Measurements from ENCODE around the gene OR13A1. TPM values are rescaled to one million over a fixed set of nuclear protein-coding genes. Genes with fewer than 3 reads are reported as not detected.
"Not testable (repeated sequence)": the region's sequence is repeated elsewhere in the genome, so short reads cannot be mapped to it uniquely, and the experiment has no call there.

The OR13A1 gene
- polyA plus RNA-seq, 4 donors, result 0.03 to 0.12 TPM; not detected in 2

GRCh38 chr10:45346652-45347335 lies 31.4 kb upstream of the OR13A1 start:
- H3K4me3 ChIP-seq (ENCODE audit: low read depth in 1 of 3, low read length in 3 of 3); H3K36me3 ChIP-seq (ENCODE audit: control insufficient read depth in 3 of 3, insufficient read depth in 2 of 3, low read depth in 1 of 3, low read length in 3 of 3); DNase-seq; FAIRE-seq; H3K27me3 ChIP-seq (ENCODE audit: control insufficient read depth in 3 of 3, insufficient read depth in 3 of 3, low read length in 3 of 3); H3K27ac ChIP-seq (ENCODE audit: low read depth in 1 of 3, low read length in 2 of 3); H3K4me1 ChIP-seq (ENCODE audit: control insufficient read depth in 3 of 3, insufficient read depth in 2 of 3, low read depth in 1 of 3, low read length in 2 of 3): not testable (repeated sequence)
- peaks cover 0 to 23% of the 10 kb centered on the region in 2 donors for H3K9me3 ChIP-seq (ENCODE audit: control insufficient read depth in 2 of 2, insufficient read depth in 1 of 2, low read depth in 1 of 2, low read length in 1 of 2)
- WGBS, 3 donors, result 89 to 93% (median 89%) methylated on average over 18 to 24 of the region's 24 CpGs

DNA sequence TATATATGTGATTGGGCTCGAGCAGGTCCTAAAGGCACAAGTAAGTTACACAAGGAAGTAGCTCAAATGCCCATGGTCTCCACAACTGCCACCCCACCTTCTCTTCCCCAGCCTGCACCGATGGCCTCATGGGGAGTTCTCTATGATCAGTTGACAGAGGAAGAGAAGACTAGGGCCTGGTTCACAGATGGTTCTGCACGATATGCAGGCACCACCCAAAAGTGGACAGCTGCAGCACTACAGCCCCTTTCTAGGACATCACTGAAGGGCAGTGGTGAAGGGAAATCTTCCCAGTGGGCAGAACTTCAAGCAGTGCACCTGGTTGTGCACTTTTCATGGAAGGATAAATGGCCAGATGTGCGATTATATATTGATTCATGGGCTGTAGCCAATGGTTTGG lies 25.0 kb upstream of the OR13A1 start:
- FAIRE-seq; H3K27me3 ChIP-seq (ENCODE audit: control insufficient read depth in 3 of 3, insufficient read depth in 3 of 3, low read length in 3 of 3); H3K27ac ChIP-seq (ENCODE audit: low read depth in 1 of 3, low read length in 2 of 3); H3K4me1 ChIP-seq (ENCODE audit: control insufficient read depth in 3 of 3, insufficient read depth in 2 of 3, low read depth in 1 of 3, low read length in 2 of 3); H3K4me3 ChIP-seq (ENCODE audit: low read depth in 1 of 3, low read length in 3 of 3); DNase-seq; H3K9me3 ChIP-seq (ENCODE audit: control insufficient read depth in 2 of 2, insufficient read depth in 1 of 2, low read depth in 1 of 2, low read length in 1 of 2); H3K36me3 ChIP-seq (ENCODE audit: control insufficient read depth in 3 of 3, insufficient read depth in 2 of 3, low read depth in 1 of 3, low read length in 3 of 3): not testable (repeated sequence)
- WGBS, 3 donors, result 66 to 84% (median 77%) methylated on average over 4 of the region's 4 CpGs

GRCh38 chr10:45339894-45340293 lies 24.5 kb upstream of the OR13A1 start:
- WGBS, 3 donors, result 83 to 91% (median 84%) methylated on average over 1 of the region's 1 CpG
- H3K4me1 ChIP-seq (ENCODE audit: control insufficient read depth in 3 of 3, insufficient read depth in 2 of 3, low read depth in 1 of 3, low read length in 2 of 3), result no peaks in the 10 kb centered on the region
- no peaks in the 10 kb centered on the region for H3K27me3 ChIP-seq (ENCODE audit: control insufficient read depth in 3 of 3, insufficient read depth in 3 of 3, low read length in 3 of 3)
- no peak for FAIRE-seq
- no peak overlapping the region for H3K4me3 ChIP-seq (ENCODE audit: low read depth in 1 of 3, low read length in 3 of 3)
- no peak overlapping the region for H3K27ac ChIP-seq (ENCODE audit: low read depth in 1 of 3, low read length in 2 of 3)
- DNase-seq, result no peak
- peaks cover 0 to 10% of the 10 kb centered on the region in 2 donors for H3K9me3 ChIP-seq (ENCODE audit: control insufficient read depth in 2 of 2, insufficient read depth in 1 of 2, low read depth in 1 of 2, low read length in 1 of 2)
- no peaks in the 10 kb centered on the region for H3K36me3 ChIP-seq (ENCODE audit: control insufficient read depth in 3 of 3, insufficient read depth in 2 of 3, low read depth in 1 of 3, low read length in 3 of 3)

GRCh38 chr10:45331824-45332223 lies 16.4 kb upstream of the OR13A1 start:
- DNase-seq; H3K27ac ChIP-seq (ENCODE audit: low read depth in 1 of 3, low read length in 2 of 3); FAIRE-seq; H3K36me3 ChIP-seq (ENCODE audit: control insufficient read depth in 3 of 3, insufficient read depth in 2 of 3, low read depth in 1 of 3, low read length in 3 of 3); H3K9me3 ChIP-seq (ENCODE audit: control insufficient read depth in 2 of 2, insufficient read depth in 1 of 2, low read depth in 1 of 2, low read length in 1 of 2); H3K27me3 ChIP-seq (ENCODE audit: control insufficient read depth in 3 of 3, insufficient read depth in 3 of 3, low read length in 3 of 3); H3K4me1 ChIP-seq (ENCODE audit: control insufficient read depth in 3 of 3, insufficient read depth in 2 of 3, low read depth in 1 of 3, low read length in 2 of 3); H3K4me3 ChIP-seq (ENCODE audit: low read depth in 1 of 3, low read length in 3 of 3): not testable (repeated sequence)
- WGBS, 3 donors, result 89 to 94% (median 93%) methylated on average over 3 of the region's 3 CpGs

DNA sequence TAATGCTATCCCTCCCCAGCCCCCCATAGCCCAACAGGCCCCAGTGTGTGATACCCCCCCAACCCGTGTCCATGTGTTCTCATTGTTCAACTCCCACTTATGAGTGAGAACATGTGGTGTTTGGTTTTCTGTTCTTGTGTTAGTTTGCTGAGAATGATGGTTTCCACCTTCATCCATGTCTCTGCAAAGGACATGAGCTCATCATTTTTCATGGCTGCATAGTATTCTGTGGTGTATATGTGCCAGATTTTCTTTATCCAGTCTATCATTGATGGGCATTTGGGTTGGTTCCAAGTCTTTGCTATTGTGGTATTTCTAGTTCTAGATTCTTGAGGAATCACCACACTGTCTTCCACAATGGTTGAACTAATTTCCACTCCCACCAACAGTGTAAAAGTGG lies 11.5 kb upstream of the OR13A1 start:
- not testable (repeated sequence) for FAIRE-seq; DNase-seq; H3K36me3 ChIP-seq (ENCODE audit: control insufficient read depth in 3 of 3, insufficient read depth in 2 of 3, low read depth in 1 of 3, low read length in 3 of 3); H3K27ac ChIP-seq (ENCODE audit: low read depth in 1 of 3, low read length in 2 of 3); H3K4me3 ChIP-seq (ENCODE audit: low read depth in 1 of 3, low read length in 3 of 3); H3K4me1 ChIP-seq (ENCODE audit: control insufficient read depth in 3 of 3, insufficient read depth in 2 of 3, low read depth in 1 of 3, low read length in 2 of 3); H3K9me3 ChIP-seq (ENCODE audit: control insufficient read depth in 2 of 2, insufficient read depth in 1 of 2, low read depth in 1 of 2, low read length in 1 of 2); H3K27me3 ChIP-seq (ENCODE audit: control insufficient read depth in 3 of 3, insufficient read depth in 3 of 3, low read length in 3 of 3)
- WGBS, 3 donors, result 88 to 95% (median 95%) methylated on average over 1 of the region's 1 CpG

- FAIRE-seq (no peak), DNase-seq (no peak)
- Histone ChIP-seq H3K9me3 (ENCODE audit: control insufficient read depth in 2 of 2, insufficient read depth in 1 of 2, low read depth in 1 of 2, low read length in 1 of 2) (no peaks in the 10 kb centered on the region), H3K4me1 (ENCODE audit: control insufficient read depth in 3 of 3, insufficient read depth in 2 of 3, low read depth in 1 of 3, low read length in 2 of 3) (no peaks in the 10 kb centered on the region), H3K4me3 (ENCODE audit: low read depth in 1 of 3, low read length in 3 of 3) (no peak overlapping the region), H3K27me3 (ENCODE audit: control insufficient read depth in 3 of 3, insufficient read depth in 3 of 3, low read length in 3 of 3) (no peaks in the 10 kb centered on the region), H3K27ac (ENCODE audit: low read depth in 1 of 3, low read length in 2 of 3) (no peak overlapping the region), H3K36me3 (ENCODE audit: control insufficient read depth in 3 of 3, insufficient read depth in 2 of 3, low read depth in 1 of 3, low read length in 3 of 3) (no peaks in the 10 kb centered on the region)
- WGBS, 3 donors, result 73 to 98% (median 85%) methylated on average over 1 of the region's 1 CpG
Observed at GRCh38 chr10:45325116-45325515, 9.7 kb upstream of the OR13A1 start.

DNA sequence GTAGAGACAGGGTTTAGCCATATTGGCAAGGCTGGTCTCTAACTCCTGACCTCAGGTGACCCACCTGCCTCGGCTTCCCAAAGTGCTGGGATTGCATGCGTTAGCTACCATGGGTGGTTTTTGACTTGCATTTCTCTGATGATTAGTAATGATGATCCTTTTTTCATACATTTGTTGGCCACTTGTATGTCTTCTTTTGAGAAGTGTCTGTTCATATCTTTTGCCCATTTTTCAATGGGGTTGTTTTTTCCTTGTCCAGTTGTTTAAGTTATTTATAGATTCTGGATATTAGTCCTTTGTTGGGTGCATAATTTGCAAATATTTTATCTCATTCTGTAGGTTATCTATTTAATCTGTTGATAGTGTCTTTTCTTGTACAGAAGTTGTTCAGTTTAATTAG lies 4.3 kb upstream of the OR13A1 start:
- no peaks in the 10 kb centered on the region for H3K4me1 ChIP-seq (ENCODE audit: control insufficient read depth in 3 of 3, insufficient read depth in 2 of 3, low read depth in 1 of 3, low read length in 2 of 3)
- 90 to 100% (median 92%) methylated on average over 2 of the region's 2 CpGs for WGBS, 3 donors
- no peak overlapping the region for H3K4me3 ChIP-seq (ENCODE audit: low read depth in 1 of 3, low read length in 3 of 3)
- no peaks in the 10 kb centered on the region for H3K36me3 ChIP-seq (ENCODE audit: control insufficient read depth in 3 of 3, insufficient read depth in 2 of 3, low read depth in 1 of 3, low read length in 3 of 3)
- DNase-seq (no peak), FAIRE-seq (no peak)
- no peaks in the 10 kb centered on the region for H3K27me3 ChIP-seq (ENCODE audit: control insufficient read depth in 3 of 3, insufficient read depth in 3 of 3, low read length in 3 of 3)
- no peak overlapping the region for H3K27ac ChIP-seq (ENCODE audit: low read depth in 1 of 3, low read length in 2 of 3)
- peaks cover 0 to 5% of the 10 kb centered on the region in 2 donors for H3K9me3 ChIP-seq (ENCODE audit: control insufficient read depth in 2 of 2, insufficient read depth in 1 of 2, low read depth in 1 of 2, low read length in 1 of 2)

DNA sequence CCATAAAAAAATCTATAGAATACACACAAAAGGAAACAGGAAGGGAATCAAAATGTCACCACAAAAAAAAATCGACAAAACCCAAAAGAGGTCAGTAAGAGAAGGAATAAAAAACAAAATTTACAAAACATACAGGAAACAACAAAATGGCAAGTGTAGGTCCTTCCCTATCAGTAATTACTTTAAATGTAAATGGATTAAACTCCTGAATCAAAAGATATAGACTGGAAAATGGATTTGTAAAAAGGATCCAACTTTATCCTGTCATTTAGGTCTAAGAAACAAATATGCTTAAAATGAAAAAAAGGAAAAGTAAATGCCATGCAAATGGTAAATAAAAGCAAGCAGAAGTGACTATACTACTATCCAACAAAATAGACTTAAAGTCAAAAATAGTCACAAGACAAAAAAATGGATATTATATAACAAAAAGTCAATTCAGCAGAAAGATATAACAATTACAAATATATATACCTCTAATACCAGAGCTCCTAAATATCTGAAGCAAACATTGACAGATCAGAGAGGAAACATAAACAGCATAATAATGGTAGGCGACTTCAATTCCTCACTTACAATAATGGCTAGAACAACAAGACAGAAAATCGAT lies 2.0 kb downstream of the OR13A1 start:
- Histone ChIP-seq H3K27ac (ENCODE audit: low read depth in 1 of 3, low read length in 2 of 3) (no peak overlapping the region), H3K27me3 (ENCODE audit: control insufficient read depth in 3 of 3, insufficient read depth in 3 of 3, low read length in 3 of 3) (no peaks in the 10 kb centered on the region), H3K4me1 (ENCODE audit: control insufficient read depth in 3 of 3, insufficient read depth in 2 of 3, low read depth in 1 of 3, low read length in 2 of 3) (no peaks in the 10 kb centered on the region), H3K9me3 (ENCODE audit: control insufficient read depth in 2 of 2, insufficient read depth in 1 of 2, low read depth in 1 of 2, low read length in 1 of 2) (no peaks in the 10 kb centered on the region), H3K4me3 (ENCODE audit: low read depth in 1 of 3, low read length in 3 of 3) (no peak overlapping the region), H3K36me3 (ENCODE audit: control insufficient read depth in 3 of 3, insufficient read depth in 2 of 3, low read depth in 1 of 3, low read length in 3 of 3) (no peaks in the 10 kb centered on the region)
- DNase-seq (no peak), FAIRE-seq (no peak)
- 73 to 86% (median 80%) methylated on average over 3 of the region's 3 CpGs for WGBS, 3 donors

GRCh38 chr10:45308707-45309106 lies 6.7 kb downstream of the OR13A1 start:
- no peaks in the 10 kb centered on the region for H3K9me3 ChIP-seq (ENCODE audit: control insufficient read depth in 2 of 2, insufficient read depth in 1 of 2, low read depth in 1 of 2, low read length in 1 of 2)
- H3K4me1 ChIP-seq (ENCODE audit: control insufficient read depth in 3 of 3, insufficient read depth in 2 of 3, low read depth in 1 of 3, low read length in 2 of 3), result no peaks in the 10 kb centered on the region
- no peaks in the 10 kb centered on the region for H3K36me3 ChIP-seq (ENCODE audit: control insufficient read depth in 3 of 3, insufficient read depth in 2 of 3, low read depth in 1 of 3, low read length in 3 of 3)
- no peak overlapping the region for H3K27ac ChIP-seq (ENCODE audit: low read depth in 1 of 3, low read length in 2 of 3)
- H3K27me3 ChIP-seq (ENCODE audit: control insufficient read depth in 3 of 3, insufficient read depth in 3 of 3, low read length in 3 of 3), result no peaks in the 10 kb centered on the region
- H3K4me3 ChIP-seq (ENCODE audit: low read depth in 1 of 3, low read length in 3 of 3), result no peak overlapping the region
- FAIRE-seq (no peak), DNase-seq (peak in 1 of 2 donors; percentile 5)

Data from small intestine (tissue), 7 donors.